Gastrocnemius medialis (tissue), 4 donors: Measurements from ENCODE around the gene DDX23. TPM values are rescaled to one million over a fixed set of nuclear protein-coding genes. Genes with fewer than 3 reads are reported as not detected.

ENCODE experiments used
- ATAC-seq, 2 donors: fragments of 150-250 bp; one replicate each; pipeline ENCODE4 v1.9.1; 2016
- DNase-seq, 2 donors: peaks; one replicate each; pipeline ENCODE4 v3.0.0-alpha.2; 2019
- H3K27ac ChIP-seq, 4 donors: fragments of 200-600 bp; sonication (generic); 1 replicate in 1 of 4; 2 replicates in 3 of 4; pipeline ENCODE4 v1.5.1; 2016 to 2018; ENCODE audit warnings: mild to moderate bottlenecking in 2 of 4, moderate library complexity in 1 of 4
- H3K27me3 ChIP-seq, 3 donors: fragments of 200-600 bp; sonication (generic) in 2 of 3; 1 replicate in 1 of 3; 2 replicates in 2 of 3; pipeline versions ENCODE4 v1.5.1 to v1.6.0; 2016 to 2019; ENCODE audit warnings: mild to moderate bottlenecking in 1 of 3, moderate library complexity in 1 of 3
- H3K36me3 ChIP-seq, 2 donors: fragments of 200-600 bp; sonication (generic) in 1 of 2; one replicate each; pipeline ENCODE4 v1.5.1; 2017 to 2018
- H3K4me1 ChIP-seq, 2 donors: fragments of 200-600 bp; sonication (generic) in 1 of 2; one replicate each; pipeline ENCODE4 v1.5.1; 2016 to 2017; ENCODE audit warnings: mild to moderate bottlenecking in 2 of 2
- H3K4me3 ChIP-seq, 4 donors: fragments of 200-600 bp; sonication (generic) in 3 of 4; 1 replicate in 1 of 4; 2 replicates in 3 of 4; pipeline ENCODE4 v1.5.1; 2016 to 2019; ENCODE audit warnings: mild to moderate bottlenecking in 2 of 4
- H3K9me3 ChIP-seq, 3 donors: fragments of 200-600 bp; sonication (generic) in 2 of 3; 1 replicate in 1 of 3; 2 replicates in 2 of 3; pipeline ENCODE4 v1.5.1; 2016 to 2019
- POLR2A ChIP-seq, 2 donors: fragments of 450-650 bp; IDR thresholded peaks; one replicate each; pipeline ENCODE4 v1.6.1; 2017; ENCODE audit warnings: antibody characterized with exemption in 2 of 2, mild to moderate bottlenecking in 2 of 2, moderate library complexity in 2 of 2
- in situ Hi-C, 4 donors: fragments of 200-750 bp; cut with MboI; loops; one replicate each; pipeline versions ENCODE4 v1.15.0 to v1.8.0; 2017; ENCODE audit warnings: low sequenced_read_pairs in 4 of 4
- intact Hi-C: fragments of 100-400 bp; cut with DNase I; formaldehyde crosslinking; loops from one replicate; pipeline ENCODE4 v1.15.1; 2023; ENCODE audit warnings: low total_unique reads
- total RNA-seq, 4 donors: library from RNA; depleted of rRNA; stranded (reverse); fragments of >200 nt; gene quantifications; one replicate each; pipeline versions ENCODE4 v1.1.0 to v1.2.3, GENCODE V29; 2016
- TF ChIP-seq, protein P1 (sequence below), 5 experiments: fragments of 450-650 bp in 3 of 5; fragments of 200-600 bp in 2 of 5; sonication (generic) in 2 of 5; IDR thresholded peaks in 4 of 5; conservative IDR thresholded peaks in 1 of 5; 1 replicate in 4 of 5; 2 replicates in 1 of 5; pipeline ENCODE4 v1.5.1; 2016 to 2019; ENCODE audit warnings: antibody characterized with exemption in 5 of 5, mild to moderate bottlenecking in 3 of 5, moderate library complexity in 3 of 5

The DDX23 gene
- total RNA-seq, 4 donors from 2014 or later: 55.8 to 80.6 (median 75.7) TPM

DNA sequence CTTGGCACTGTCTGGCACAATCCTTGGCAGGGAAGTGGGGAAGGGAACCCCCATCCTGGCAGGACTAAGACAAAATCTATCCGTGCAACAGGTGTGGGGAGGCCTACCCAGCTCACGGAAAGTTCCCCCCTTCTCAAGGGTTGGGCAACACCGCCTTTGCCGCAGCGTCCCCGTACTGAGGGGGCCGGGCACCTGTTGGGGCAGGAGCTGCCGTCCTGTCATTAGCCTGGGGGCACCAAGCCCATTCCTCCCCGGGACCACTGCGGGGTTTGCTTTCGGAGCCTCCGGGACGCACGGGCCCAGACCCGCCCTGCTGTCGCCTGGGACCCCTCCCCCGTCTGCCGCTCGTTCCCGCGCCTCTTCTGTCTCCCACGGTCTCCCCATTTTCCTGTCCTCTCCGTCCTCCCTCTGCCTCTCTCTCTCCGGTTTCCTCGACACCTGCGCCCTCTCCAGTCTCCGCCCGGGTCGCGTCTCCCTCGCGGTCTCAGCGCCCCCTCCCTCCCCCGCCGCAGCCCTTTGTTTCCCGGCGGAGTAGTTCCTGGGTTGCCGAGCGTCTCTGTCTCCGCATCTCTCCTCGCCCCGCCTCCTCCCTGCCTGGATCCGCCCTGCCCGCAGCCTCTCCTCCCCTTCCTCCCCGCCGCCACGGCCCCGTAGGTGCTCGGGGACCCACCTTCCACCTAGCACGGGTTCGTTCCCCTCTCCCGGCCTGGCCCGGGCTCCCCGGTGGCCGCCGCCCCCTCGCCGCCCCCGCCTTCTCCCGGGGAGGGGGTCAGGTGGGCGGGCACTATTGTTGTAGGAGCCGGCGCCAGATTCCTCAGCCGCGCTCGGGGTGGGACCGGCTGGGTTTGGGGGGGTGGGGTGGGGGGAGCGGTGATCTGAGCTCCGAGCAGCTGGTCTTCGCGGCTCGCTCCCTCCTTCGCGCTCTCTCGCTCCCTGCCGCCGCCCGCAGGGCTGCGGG lies 33.8 kb downstream of the DDX23 start, which contains the start of gene CACNB3:
Gene CACNB3, plus strand, starts transcription at position 624 of the 958 bp plus-strand sequence. CDS start 434 bp downstream, outside the sequence.
- H3K4me3 ChIP-seq: peak within 1 kb of the TSS; percentile 66 to 84 (median 72)
- DNase-seq (peak; percentile 30 to 45), ATAC-seq (no peak)
- no peaks in the 10 kb centered on the region for H3K9me3 ChIP-seq
- H3K27ac ChIP-seq: peak within 1 kb of the TSS; percentile 23 to 54 (median 50)
- peaks cover 21 to 33% of the 10 kb centered on the region in 2 donors for H3K4me1 ChIP-seq
- in situ Hi-C loops: no loop called here
- H3K36me3 ChIP-seq: no peaks in the 10 kb centered on the region
- TF ChIP-seq POLR2A (IDR thresholded peaks at IDR 0.05): no peak
- TF ChIP-seq, protein P1, sequence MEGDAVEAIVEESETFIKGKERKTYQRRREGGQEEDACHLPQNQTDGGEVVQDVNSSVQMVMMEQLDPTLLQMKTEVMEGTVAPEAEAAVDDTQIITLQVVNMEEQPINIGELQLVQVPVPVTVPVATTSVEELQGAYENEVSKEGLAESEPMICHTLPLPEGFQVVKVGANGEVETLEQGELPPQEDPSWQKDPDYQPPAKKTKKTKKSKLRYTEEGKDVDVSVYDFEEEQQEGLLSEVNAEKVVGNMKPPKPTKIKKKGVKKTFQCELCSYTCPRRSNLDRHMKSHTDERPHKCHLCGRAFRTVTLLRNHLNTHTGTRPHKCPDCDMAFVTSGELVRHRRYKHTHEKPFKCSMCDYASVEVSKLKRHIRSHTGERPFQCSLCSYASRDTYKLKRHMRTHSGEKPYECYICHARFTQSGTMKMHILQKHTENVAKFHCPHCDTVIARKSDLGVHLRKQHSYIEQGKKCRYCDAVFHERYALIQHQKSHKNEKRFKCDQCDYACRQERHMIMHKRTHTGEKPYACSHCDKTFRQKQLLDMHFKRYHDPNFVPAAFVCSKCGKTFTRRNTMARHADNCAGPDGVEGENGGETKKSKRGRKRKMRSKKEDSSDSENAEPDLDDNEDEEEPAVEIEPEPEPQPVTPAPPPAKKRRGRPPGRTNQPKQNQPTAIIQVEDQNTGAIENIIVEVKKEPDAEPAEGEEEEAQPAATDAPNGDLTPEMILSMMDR (IDR thresholded peaks at IDR 0.05 in 4 of 5, conservative IDR thresholded peaks at IDR 0.05 in 1 of 5): no peak
- intact Hi-C loops: loop anchor here (10.0 kb wide), 2 partner anchors 463 to 623 kb away; partner anchors contain the start of gene ZNF641
- peaks cover 6 to 28% (median 19%) of the 10 kb centered on the region in 3 donors for H3K27me3 ChIP-seq

DNA sequence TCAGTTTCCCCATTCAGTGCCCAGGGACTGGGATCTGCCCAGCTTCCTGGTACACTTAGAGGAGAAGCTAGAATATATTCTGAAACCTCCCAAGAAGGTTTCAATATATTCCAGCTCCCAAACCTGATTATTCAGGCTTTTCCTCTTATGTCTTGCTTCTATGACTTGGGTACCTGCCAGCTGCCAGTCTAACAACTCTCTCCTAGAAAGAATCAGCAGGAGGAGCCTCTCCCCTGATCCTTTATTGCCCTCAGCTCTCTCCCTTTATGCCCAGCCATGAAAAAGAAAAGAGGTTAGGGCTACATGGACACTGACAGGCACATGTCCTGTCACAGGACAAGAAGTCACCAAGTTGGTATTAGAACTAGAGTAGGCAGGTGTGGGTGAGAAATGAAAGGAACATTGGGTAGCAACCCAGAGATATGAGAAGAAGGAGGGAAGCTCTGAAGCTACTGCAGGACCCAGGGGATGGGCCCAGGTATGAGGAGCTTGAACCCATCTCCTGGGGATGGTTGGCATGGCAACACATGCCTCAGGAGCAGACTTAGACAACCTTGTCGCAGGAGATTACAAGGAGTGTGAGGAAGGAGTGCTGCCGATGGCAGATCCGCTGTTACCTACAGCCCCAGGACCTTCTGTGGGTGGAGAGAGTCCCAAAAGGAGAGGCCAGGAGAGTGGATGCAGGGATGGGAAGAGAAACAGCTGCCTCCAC lies 35.7 kb downstream of the DDX23 start:
- Histone ChIP-seq H3K9me3 (no peaks in the 10 kb centered on the region), H3K36me3 (no peaks in the 10 kb centered on the region), H3K4me1 (peaks cover 21 to 33% of the 10 kb centered on the region in 2 donors), H3K4me3 (peak overlapping the region in 2 of 4 donors; percentile 78 to 87), H3K27ac (no peak overlapping the region), H3K27me3 (peaks cover 6 to 28% (median 19%) of the 10 kb centered on the region in 3 donors)
- DNase-seq (no peak), ATAC-seq (no peak)
- intact Hi-C loops (loop anchor here (10.0 kb wide), 2 partner anchors 461 to 621 kb away; partner anchors contain the start of gene ZNF641), in situ Hi-C loops (no loop called here)
- TF ChIP-seq, protein P1 (IDR thresholded peaks at IDR 0.05 in 4 of 5, conservative IDR thresholded peaks at IDR 0.05 in 1 of 5): no peak
- TF ChIP-seq POLR2A (IDR thresholded peaks at IDR 0.05): no peak

DNA sequence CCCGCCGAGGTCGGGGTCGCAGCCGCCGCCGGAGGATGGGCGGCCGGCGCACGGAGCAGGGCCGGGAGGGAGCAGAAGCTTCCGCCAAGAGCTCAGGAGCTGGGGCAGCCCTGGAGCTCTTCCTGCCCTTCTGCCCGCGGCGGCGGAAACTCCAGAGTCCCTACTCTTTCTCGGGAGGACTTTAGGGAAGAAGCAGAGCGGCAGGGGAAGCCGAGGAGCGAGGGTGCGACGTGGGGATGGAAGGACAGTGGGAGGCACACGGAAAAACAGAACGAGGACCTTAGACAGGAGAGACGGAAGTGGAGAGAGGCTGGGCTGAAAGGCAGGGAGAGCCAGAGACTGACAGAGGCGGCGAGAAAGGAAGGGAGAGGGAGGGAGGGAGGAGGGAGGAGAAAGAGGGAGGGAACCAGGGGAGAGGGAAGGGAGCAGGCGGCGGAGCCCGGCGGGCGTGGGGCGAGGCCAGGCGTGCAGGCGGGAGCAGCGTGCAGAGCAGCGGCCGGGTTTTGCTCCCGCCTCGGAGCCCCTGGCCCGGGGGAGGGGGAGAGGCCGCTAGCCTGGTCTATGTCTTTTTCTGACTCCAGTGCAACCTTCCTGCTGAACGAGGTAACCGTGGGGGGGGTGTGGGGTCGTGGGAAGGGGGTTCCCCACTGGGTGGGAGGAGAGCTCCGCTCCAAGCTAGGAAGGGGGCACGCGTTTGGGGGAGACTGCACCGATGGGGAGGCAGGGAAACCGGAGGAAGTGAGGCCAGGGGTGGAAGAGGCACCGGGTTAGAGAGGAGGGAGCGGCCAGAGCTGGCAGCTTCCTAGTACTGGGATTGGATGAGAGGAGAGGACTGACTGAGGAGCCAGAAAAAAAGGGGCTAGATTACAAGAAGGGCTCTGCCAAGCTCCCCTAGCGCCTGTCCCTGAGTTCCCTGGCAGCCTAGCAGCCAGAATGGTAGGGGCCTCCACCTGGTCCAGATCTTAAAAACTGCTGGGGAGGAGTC lies 36.5 kb downstream of the DDX23 start:
- Histone ChIP-seq H3K9me3 (no peaks in the 10 kb centered on the region), H3K36me3 (no peaks in the 10 kb centered on the region), H3K27ac (peak overlapping the region; percentile 79 to 85 (median 80)), H3K4me1 (peaks cover 21 to 33% of the 10 kb centered on the region in 2 donors), H3K4me3 (peak overlapping the region; percentile 78 to 87 (median 82)), H3K27me3 (peaks cover 6 to 28% (median 19%) of the 10 kb centered on the region in 3 donors)
- DNase-seq: peak; percentile 53 to 60
- in situ Hi-C loops: no loop called here
- TF ChIP-seq POLR2A (IDR thresholded peaks at IDR 0.05): peak; percentile 2 to 28
- TF ChIP-seq, protein P1 (IDR thresholded peaks at IDR 0.05 in 4 of 5, conservative IDR thresholded peaks at IDR 0.05 in 1 of 5): no peak
- intact Hi-C loops: loop anchor here (10.0 kb wide), 2 partner anchors 461 to 621 kb away; partner anchors contain the start of gene ZNF641
- peak; percentile 77 to 86 for ATAC-seq
